ENCODE measurements around the gene TMSB10. TPM values are rescaled to one million over a fixed set of nuclear protein-coding genes. Genes with fewer than 3 reads are reported as not detected.

TMSB10 gene
- total and polyA plus RNA-seq, 2 of the 13 experiments (the other 11 are each of a cell fraction or from before 2014, with no cell fraction given), result 665 to 708 TPM

GRCh38 chr2:84953535-84953934, 48.1 kb downstream of the TMSB10 start (continued):
- 0 out of 2 replicates have a peak, but pooled peaks have one; percentile 53 for TF ChIP-seq TFE3 (CRISPR knock-in tag; IDR thresholded peaks at IDR 0.05)
- no peak for TF ChIP-seq ZNF468 (CRISPR knock-in tag; IDR thresholded peaks at IDR 0.05)
- TF ChIP-seq, protein P1, sequence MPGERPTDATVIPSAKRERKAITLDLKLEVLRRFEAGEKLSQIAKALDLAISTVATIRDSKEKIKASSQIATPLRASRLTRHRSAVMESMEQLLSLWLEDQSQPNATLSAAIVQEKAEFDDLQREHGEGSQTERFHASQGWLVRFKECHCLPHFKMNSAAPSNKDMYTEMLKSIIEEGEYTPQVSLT (CRISPR knock-in tag; IDR thresholded peaks at IDR 0.05; ENCODE audit: borderline replicate concordance, low read depth), result no peak
- TF ChIP-seq ZFAT (CRISPR knock-in tag; conservative IDR thresholded peaks at IDR 0.05), result no peak
- no peak for TF ChIP-seq ZNF597 (CRISPR knock-in tag; IDR thresholded peaks at IDR 0.05)
- TF ChIP-seq HOMEZ (CRISPR knock-in tag; IDR thresholded peaks at IDR 0.05; ENCODE audit: low read depth), result 0 out of 2 replicates have a peak, but pooled peaks have one; percentile 21
- TF ChIP-seq, protein P2, sequence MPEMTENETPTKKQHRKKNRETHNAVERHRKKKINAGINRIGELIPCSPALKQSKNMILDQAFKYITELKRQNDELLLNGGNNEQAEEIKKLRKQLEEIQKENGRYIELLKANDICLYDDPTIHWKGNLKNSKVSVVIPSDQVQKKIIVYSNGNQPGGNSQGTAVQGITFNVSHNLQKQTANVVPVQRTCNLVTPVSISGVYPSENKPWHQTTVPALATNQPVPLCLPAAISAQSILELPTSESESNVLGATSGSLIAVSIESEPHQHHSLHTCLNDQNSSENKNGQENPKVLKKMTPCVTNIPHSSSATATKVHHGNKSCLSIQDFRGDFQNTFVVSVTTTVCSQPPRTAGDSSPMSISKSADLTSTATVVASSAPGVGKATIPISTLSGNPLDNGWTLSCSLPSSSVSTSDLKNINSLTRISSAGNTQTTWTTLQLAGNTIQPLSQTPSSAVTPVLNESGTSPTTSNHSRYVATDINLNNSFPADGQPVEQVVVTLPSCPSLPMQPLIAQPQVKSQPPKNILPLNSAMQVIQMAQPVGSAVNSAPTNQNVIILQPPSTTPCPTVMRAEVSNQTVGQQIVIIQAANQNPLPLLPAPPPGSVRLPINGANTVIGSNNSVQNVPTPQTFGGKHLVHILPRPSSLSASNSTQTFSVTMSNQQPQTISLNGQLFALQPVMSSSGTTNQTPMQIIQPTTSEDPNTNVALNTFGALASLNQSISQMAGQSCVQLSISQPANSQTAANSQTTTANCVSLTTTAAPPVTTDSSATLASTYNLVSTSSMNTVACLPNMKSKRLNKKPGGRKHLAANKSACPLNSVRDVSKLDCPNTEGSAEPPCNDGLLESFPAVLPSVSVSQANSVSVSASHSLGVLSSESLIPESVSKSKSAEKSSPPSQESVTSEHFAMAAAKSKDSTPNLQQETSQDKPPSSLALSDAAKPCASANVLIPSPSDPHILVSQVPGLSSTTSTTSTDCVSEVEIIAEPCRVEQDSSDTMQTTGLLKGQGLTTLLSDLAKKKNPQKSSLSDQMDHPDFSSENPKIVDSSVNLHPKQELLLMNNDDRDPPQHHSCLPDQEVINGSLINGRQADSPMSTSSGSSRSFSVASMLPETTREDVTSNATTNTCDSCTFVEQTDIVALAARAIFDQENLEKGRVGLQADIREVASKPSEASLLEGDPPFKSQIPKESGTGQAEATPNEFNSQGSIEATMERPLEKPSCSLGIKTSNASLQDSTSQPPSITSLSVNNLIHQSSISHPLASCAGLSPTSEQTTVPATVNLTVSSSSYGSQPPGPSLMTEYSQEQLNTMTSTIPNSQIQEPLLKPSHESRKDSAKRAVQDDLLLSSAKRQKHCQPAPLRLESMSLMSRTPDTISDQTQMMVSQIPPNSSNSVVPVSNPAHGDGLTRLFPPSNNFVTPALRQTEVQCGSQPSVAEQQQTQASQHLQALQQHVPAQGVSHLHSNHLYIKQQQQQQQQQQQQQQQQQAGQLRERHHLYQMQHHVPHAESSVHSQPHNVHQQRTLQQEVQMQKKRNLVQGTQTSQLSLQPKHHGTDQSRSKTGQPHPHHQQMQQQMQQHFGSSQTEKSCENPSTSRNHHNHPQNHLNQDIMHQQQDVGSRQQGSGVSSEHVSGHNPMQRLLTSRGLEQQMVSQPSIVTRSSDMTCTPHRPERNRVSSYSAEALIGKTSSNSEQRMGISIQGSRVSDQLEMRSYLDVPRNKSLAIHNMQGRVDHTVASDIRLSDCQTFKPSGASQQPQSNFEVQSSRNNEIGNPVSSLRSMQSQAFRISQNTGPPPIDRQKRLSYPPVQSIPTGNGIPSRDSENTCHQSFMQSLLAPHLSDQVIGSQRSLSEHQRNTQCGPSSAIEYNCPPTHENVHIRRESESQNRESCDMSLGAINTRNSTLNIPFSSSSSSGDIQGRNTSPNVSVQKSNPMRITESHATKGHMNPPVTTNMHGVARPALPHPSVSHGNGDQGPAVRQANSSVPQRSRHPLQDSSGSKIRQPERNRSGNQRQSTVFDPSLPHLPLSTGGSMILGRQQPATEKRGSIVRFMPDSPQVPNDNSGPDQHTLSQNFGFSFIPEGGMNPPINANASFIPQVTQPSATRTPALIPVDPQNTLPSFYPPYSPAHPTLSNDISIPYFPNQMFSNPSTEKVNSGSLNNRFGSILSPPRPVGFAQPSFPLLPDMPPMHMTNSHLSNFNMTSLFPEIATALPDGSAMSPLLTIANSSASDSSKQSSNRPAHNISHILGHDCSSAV (CRISPR knock-in tag; IDR thresholded peaks at IDR 0.05; ENCODE audit: borderline replicate concordance), result no peak
- no peak for TF ChIP-seq ARID2 (CRISPR knock-in tag; IDR thresholded peaks at IDR 0.05; ENCODE audit: borderline replicate concordance)
- TF ChIP-seq CHD4 (IDR thresholded peaks at IDR 0.05; ENCODE audit: borderline replicate concordance, low read length), result no peak
- TF ChIP-seq MBD4 (IDR thresholded peaks at IDR 0.05; ENCODE audit: borderline replicate concordance, low read length), result no peak
- TF ChIP-seq CBX1 (IDR thresholded peaks at IDR 0.05; ENCODE audit: low read depth), result no peak
- TF ChIP-seq KDM1A (CRISPR knock-in tag; IDR thresholded peaks at IDR 0.05), result no peak
- TF ChIP-seq ZMYM4 (CRISPR knock-in tag; IDR thresholded peaks at IDR 0.05), result no peak

All from HepG2 (cell line).